GM19397 (cell line): ENCODE results near the gene RPS29.
"Not testable (repeated sequence)": the region's sequence is repeated elsewhere in the genome, so short reads cannot be mapped to it uniquely, and the experiment has no call there.

Source experiments
- ATAC-seq: cut with Tn5 transposase; IDR thresholded peaks from one replicate; pipeline ENCODE4 v1.9.1; 2021; ENCODE audit warnings: mild to moderate bottlenecking, moderate library complexity; ENCODE audit not compliant: unreplicated experiment

RPS29 gene

GRCh38 chr14:49598485-49599300 lies 12.5 kb upstream of the RPS29 start, which contains the start of gene LRR1:
Gene LRR1, plus strand, starts transcription at chr14:49598940. Its CDS starts 81 bp downstream, at chr14:49599021.
- peak; percentile 66 for ATAC-seq

- ATAC-seq: no peak
These were observed 12.0 kb upstream of the RPS29 start for GRCh38 chr14:49598189-49598484.

GRCh38 chr14:49594347-49595091 lies 8.3 kb upstream of the RPS29 start:
- ATAC-seq: no peak

GRCh38 chr14:49593016-49593415 lies 6.8 kb upstream of the RPS29 start:
- no peak for ATAC-seq

- ATAC-seq: no peak
These were observed 3.2 kb upstream of the RPS29 start for GRCh38 chr14:49589387-49589786.

- ATAC-seq: peak; percentile 24
These were observed 687 bp upstream of the RPS29 start for GRCh38 chr14:49586673-49587460.

- not testable (repeated sequence) for ATAC-seq
These were observed 1.1 kb downstream of the RPS29 start for GRCh38 chr14:49584981-49585640.

GRCh38 chr14:49584058-49584457 lies 2.1 kb downstream of the RPS29 start:
- no peak for ATAC-seq

- ATAC-seq: no peak
These were observed 2.6 kb downstream of the RPS29 start for GRCh38 chr14:49583629-49584028.

GRCh38 chr14:49582113-49582977 lies 3.8 kb downstream of the RPS29 start:
- ATAC-seq: no peak

GRCh38 chr14:49581209-49582112 lies 4.7 kb downstream of the RPS29 start:
- ATAC-seq: no peak

- no peak for ATAC-seq
These were observed 6.3 kb downstream of the RPS29 start for GRCh38 chr14:49579841-49580240.

- no peak for ATAC-seq
These were observed 8.0 kb downstream of the RPS29 start for GRCh38 chr14:49578141-49578540.

GRCh38 chr14:49574038-49574437 lies 12.1 kb downstream of the RPS29 start:
- ATAC-seq: no peak

- no peak for ATAC-seq
These were observed 16.9 kb downstream of the RPS29 start for GRCh38 chr14:49569281-49569680.

GRCh38 chr14:49566714-49567113 lies 19.5 kb downstream of the RPS29 start:
- no peak for ATAC-seq

GRCh38 chr14:49559979-49560768 lies 26.0 kb downstream of the RPS29 start:
- ATAC-seq: no peak

- ATAC-seq: no peak
These were observed 32.3 kb downstream of the RPS29 start for GRCh38 chr14:49553892-49554291.
